HCT116 (cell line): Measurements from ENCODE around the gene HACD4. TPM values are rescaled to one million over a fixed set of nuclear protein-coding genes. Genes with fewer than 3 reads are reported as not detected.

ENCODE experiments used
- ATAC-seq: fragments of 200-7000 bp; cut with Tn5 transposase; 2 replicates; pipeline ENCODE4 v1.9.1; 2020; ENCODE audit warnings: mild to moderate bottlenecking, moderate library complexity
- BruUV-seq: library from RNA; stranded (reverse); fragments of 400-500 nt; replicated peaks from 2 replicates; lab custom pipeline; 2021; lab: Mats Ljungman, UMichigan
- CTCF ChIA-PET: fragments of 300-600 bp; sonication (Branson Sonifier 250); formaldehyde crosslinking; loops from one replicate; lab custom pipeline; 2021; ENCODE audit warnings: antibody characterized with exemption; lab: Charles Lee
- POLR2A ChIA-PET: fragments of 300-600, 350-600 bp; sonication (Branson Sonifier 250); formaldehyde crosslinking; loops from one replicate; lab custom pipeline; 2021; ENCODE audit warnings: antibody characterized with exemption; lab: Charles Lee
- RAD21 ChIA-PET, 2 experiments: fragments of 300-600 bp; sonication (Branson Sonifier 250); formaldehyde crosslinking; loops; one replicate each; lab custom pipeline; 2023; ENCODE audit warnings: low total read pairs in 2 of 2; ENCODE audit not compliant: uncharacterized antibody in 2 of 2, unreplicated experiment in 2 of 2, low non-redundant PET in 1 of 2; lab: Charles Lee
- DNase-seq: peaks from one replicate; pipeline ENCODE4 v3.0.0-alpha.2; 2010; ENCODE audit warnings: low read depth, low spot score
- H2AFZ ChIP-seq: fragments of 200-600 bp; shearing (Covaris generic), sonication (generic); 2 replicates; pipeline ENCODE4 v1.6.1; 2017; ENCODE audit warnings: low read depth, mixed run types, mixed read lengths, antibody characterized with exemption, low read length; ENCODE audit not compliant: poor library complexity, severe bottlenecking
- H3K27ac ChIP-seq: 2 replicates; pipeline ENCODE4 v1.5.1; 2012; ENCODE audit warnings: low read depth, low read length
- H3K27me3 ChIP-seq: fragments of 200-600 bp; sonication (generic); 2 replicates; pipeline ENCODE4 v1.6.1; 2016; ENCODE audit warnings: mixed run types, low read length, mixed read lengths; ENCODE audit not compliant: insufficient read depth
- H3K36me3 ChIP-seq, 2 experiments: fragments of 200-500 bp in 1 of 2; fragments of 200-600 bp in 1 of 2; sonication (Bioruptor generic) in 1 of 2; sonication (generic) in 1 of 2; 2 replicates each; pipeline versions ENCODE4 v1.5.1 to v1.6.1; 2014 to 2016; ENCODE audit warnings: low read length in 2 of 2, inconsistent platforms in 1 of 2, mixed read lengths in 1 of 2, mixed run types in 1 of 2; ENCODE audit not compliant: insufficient read depth in 2 of 2, control insufficient read depth in 1 of 2
- H3K4me1 ChIP-seq, 2 experiments: fragments of 200-600 bp in 1 of 2; sonication (generic) in 1 of 2; 2 replicates each; pipeline versions ENCODE4 v1.5.1 to v1.6.1; 2012 to 2017; ENCODE audit warnings: low read length in 2 of 2, inconsistent platforms in 1 of 2, mild to moderate bottlenecking in 1 of 2, mixed read lengths in 1 of 2, mixed run types in 1 of 2, moderate library complexity in 1 of 2; ENCODE audit not compliant: insufficient read depth in 2 of 2, control insufficient read depth in 1 of 2
- H3K4me2 ChIP-seq: fragments of 200-600 bp; sonication (generic); 2 replicates; pipeline ENCODE4 v1.6.1; 2017; ENCODE audit warnings: mixed run types, low read length, mixed read lengths
- H3K4me3 ChIP-seq, 2 experiments: fragments of 200-600 bp in 1 of 2; sonication (generic) in 1 of 2; replicated peaks in 1 of 2; 2 replicates each; pipeline ENCODE4 v1.5.1; 2011 to 2016; ENCODE audit warnings: low read length in 2 of 2, control low read depth in 1 of 2, low read depth in 1 of 2, mild to moderate bottlenecking in 1 of 2, mixed read lengths in 1 of 2, mixed run types in 1 of 2
- H3K79me2 ChIP-seq: fragments of 200-600 bp; sonication (generic); 2 replicates; pipeline ENCODE4 v1.6.1; 2017; ENCODE audit warnings: mild to moderate bottlenecking, mixed run types, low read length, moderate library complexity, mixed read lengths; ENCODE audit not compliant: insufficient read depth
- H3K9ac ChIP-seq: fragments of 200-600 bp; sonication (generic); 2 replicates; pipeline ENCODE4 v1.6.1; 2016; ENCODE audit warnings: low read length, mixed read lengths
- H3K9me2 ChIP-seq: fragments of 200-600 bp; sonication (generic), shearing (Covaris generic); 2 replicates; pipeline ENCODE4 v1.6.1; 2017; ENCODE audit warnings: mixed run types, mild to moderate bottlenecking, moderate library complexity; ENCODE audit not compliant: insufficient read depth
- H3K9me3 ChIP-seq, 2 experiments: fragments of 200-500 bp in 1 of 2; fragments of 200-600 bp in 1 of 2; sonication (Bioruptor generic) in 1 of 2; sonication (generic) in 1 of 2; 2 replicates each; pipeline ENCODE4 v1.6.1; 2014 to 2017; ENCODE audit warnings: low read length in 2 of 2, mixed read lengths in 2 of 2, inconsistent platforms in 1 of 2, low read depth in 1 of 2, mild to moderate bottlenecking in 1 of 2, mixed run types in 1 of 2, moderate library complexity in 1 of 2; ENCODE audit not compliant: control insufficient read depth in 1 of 2, insufficient read depth in 1 of 2
- H4K20me1 ChIP-seq: fragments of 200-600 bp; sonication (generic), shearing (Covaris generic); 2 replicates; pipeline ENCODE4 v1.6.1; 2017; ENCODE audit warnings: mixed run types, mild to moderate bottlenecking, moderate library complexity; ENCODE audit not compliant: insufficient read depth
- CBX3 ChIP-seq: IDR thresholded peaks from 2 replicates; pipeline ENCODE4 v1.6.1; 2012; ENCODE audit warnings: low read depth
- FOSL1 ChIP-seq: IDR thresholded peaks from 2 replicates; pipeline ENCODE4 v1.6.1; 2012; ENCODE audit warnings: low read depth
- MAX ChIP-seq: IDR thresholded peaks from 2 replicates; pipeline ENCODE4 v1.6.1; 2012
- SP1 ChIP-seq: IDR thresholded peaks from 2 replicates; pipeline ENCODE4 v1.6.1; 2012; ENCODE audit warnings: low read depth
- intact Hi-C: fragments of 100-400 bp; cut with micrococcal nuclease; formaldehyde crosslinking; loops from 2 replicates; pipeline ENCODE4 v1.10.0; 2022
- total RNA-seq: library from RNA; stranded (reverse); gene quantifications from one replicate; pipeline ENCODE4 v1.2.1, GENCODE V29; 2021; ENCODE audit not compliant: unreplicated experiment

HACD4 gene
- total RNA-seq, 1 experiment from 2014 or later: not detected

- Histone ChIP-seq H3K27ac (no peak overlapping the region), H3K36me3 (no peaks in the 10 kb centered on the region), H3K9me2 (no peaks in the 10 kb centered on the region), H3K9ac (no peak overlapping the region), H3K4me1 (no peaks in the 10 kb centered on the region), H2AFZ (no peak overlapping the region), H3K4me3 (no peak overlapping the region), H4K20me1 (no peaks in the 10 kb centered on the region), H3K79me2 (no peaks in the 10 kb centered on the region), H3K27me3 (no peaks in the 10 kb centered on the region), H3K4me2 (no peak overlapping the region), H3K9me3 (no peaks in the 10 kb centered on the region)
- no TSS peak for BruUV-seq
- intact Hi-C loops: no loop called here
- ATAC-seq (no peak), DNase-seq (no peak)
- no peak for TF ChIP-seq FOSL1
- no peak for TF ChIP-seq MAX
- no peak for TF ChIP-seq SP1
- no peak for TF ChIP-seq CBX3
- CTCF ChIA-PET: interaction anchor here (2.1 kb wide), 1 partner anchor 9 kb away, joined by 10 read pairs; no protein-coding TSS in a partner anchor
- RAD21 ChIA-PET: no interaction called here
- POLR2A ChIA-PET: no interaction called here
Observed at GRCh38 chr9:20950707-20951106, 80.7 kb downstream of the HACD4 start.

Other genes with a start within 250 kb of the HACD4 start
- not detected for gene IFNB1, start 46.3 kb upstream of the HACD4 start, total RNA-seq
- not detected for gene IFNW1, start 110.2 kb upstream of the HACD4 start, total RNA-seq
- gene IFNA21, start 135.0 kb upstream of the HACD4 start, total RNA-seq: not detected
- gene IFNA4, start 155.9 kb upstream of the HACD4 start, total RNA-seq: not detected
- gene IFNA7, start 170.6 kb upstream of the HACD4 start, total RNA-seq: not detected
- not detected for gene IFNA10, start 175.5 kb upstream of the HACD4 start, total RNA-seq
- gene IFNA16, start 185.7 kb upstream of the HACD4 start, total RNA-seq: not detected
- not detected for gene IFNA17, start 196.6 kb upstream of the HACD4 start, total RNA-seq
- not detected for gene IFNA14, start 208.4 kb upstream of the HACD4 start, total RNA-seq